HG03108 (cell line): ENCODE data around the gene PRAMEF17.
"Not testable (repeated sequence)": the region's sequence is repeated elsewhere in the genome, so short reads cannot be mapped to it uniquely, and the experiment has no call there.

Source experiments
- ATAC-seq: cut with Tn5 transposase; IDR thresholded peaks from one replicate; pipeline ENCODE4 v1.9.1; 2021; ENCODE audit warnings: moderate library complexity; ENCODE audit not compliant: unreplicated experiment

The PRAMEF17 gene

DNA sequence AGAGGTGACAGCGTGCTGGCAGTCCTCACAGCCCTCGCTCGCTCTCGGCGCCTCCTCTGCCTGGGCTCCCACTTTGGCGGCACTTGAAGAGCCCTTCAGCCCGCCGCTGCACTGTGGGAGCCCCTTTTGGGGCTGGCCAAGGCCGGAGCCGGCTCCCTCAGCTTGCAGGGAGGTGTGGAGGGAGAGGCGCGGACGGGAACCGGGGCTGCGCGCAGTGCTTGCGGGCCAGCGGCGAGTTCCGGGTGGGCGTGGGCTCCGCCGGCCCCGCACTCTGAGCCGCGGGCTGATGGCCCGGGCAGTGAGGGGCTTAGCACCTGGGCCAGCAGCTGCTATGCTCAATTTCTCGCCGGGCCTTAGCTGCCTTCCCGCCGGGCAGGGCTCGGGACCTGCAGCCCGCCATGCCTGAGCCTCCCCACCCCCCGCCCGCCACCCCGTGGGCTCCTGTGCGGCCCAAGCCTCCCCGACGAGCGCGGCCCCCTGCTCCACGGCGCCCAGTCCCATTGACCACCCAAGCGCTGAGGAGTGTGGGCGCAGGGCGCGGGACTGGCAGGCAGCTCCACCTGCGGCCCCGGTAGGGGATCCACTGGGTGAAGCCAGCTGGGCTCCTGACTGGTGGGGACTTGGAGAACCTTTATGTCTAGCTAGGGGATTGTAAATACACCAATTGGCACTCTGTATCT lies 49.8 kb downstream of the PRAMEF17 start:
- ATAC-seq: not testable (repeated sequence)
